Sigmoid colon (tissue), 7 donors: ENCODE measurements around the gene SLC39A6. TPM values are rescaled to one million over a fixed set of nuclear protein-coding genes. Genes with fewer than 3 reads are reported as not detected.
"Not testable (repeated sequence)": the region's sequence is repeated elsewhere in the genome, so short reads cannot be mapped to it uniquely, and the experiment has no call there.

Source experiments
- DNase-seq: peaks from one replicate; pipeline ENCODE4 v3.0.0-alpha.2; 2019
- H3K27ac ChIP-seq, 4 donors: fragments of 200-600 bp; sonication (generic); one replicate each; pipeline ENCODE4 v1.5.1; 2016 to 2019; ENCODE audit warnings: mild to moderate bottlenecking in 1 of 4
- H3K27me3 ChIP-seq, 3 donors: fragments of 200-600 bp; sonication (generic); one replicate each; pipeline ENCODE4 v1.5.1; 2019; ENCODE audit warnings: mild to moderate bottlenecking in 1 of 3
- H3K36me3 ChIP-seq, 4 donors: fragments of 200-600 bp; sonication (generic); one replicate each; pipeline ENCODE4 v1.5.1; 2016 to 2019
- H3K4me1 ChIP-seq, 4 donors: fragments of 200-600 bp; sonication (generic); one replicate each; pipeline ENCODE4 v1.5.1; 2017 to 2019
- H3K4me3 ChIP-seq, 4 donors: fragments of 200-600 bp; sonication (generic); one replicate each; pipeline ENCODE4 v1.5.1; 2017 to 2019; ENCODE audit warnings: mild to moderate bottlenecking in 2 of 4, moderate library complexity in 1 of 4
- H3K9me3 ChIP-seq, 4 donors: fragments of 200-600 bp in 3 of 4; sonication (generic) in 3 of 4; one replicate each; pipeline versions ENCODE4 v1.5.1 to v1.6.1; 2013 to 2019
- EP300 ChIP-seq, 4 donors: sonication (generic); formaldehyde crosslinking; IDR thresholded peaks; one replicate each; pipeline ENCODE4 v1.6.1; 2017; ENCODE audit warnings: antibody characterized with exemption in 4 of 4
- POLR2A ChIP-seq, 2 donors: fragments of 450-650 bp; IDR thresholded peaks; one replicate each; pipeline ENCODE4 v1.6.1; 2016; ENCODE audit warnings: antibody characterized with exemption in 2 of 2, mild to moderate bottlenecking in 2 of 2, moderate library complexity in 2 of 2
- POLR2AphosphoS5 ChIP-seq, 4 donors: sonication (generic); formaldehyde crosslinking; IDR thresholded peaks; one replicate each; pipeline ENCODE4 v1.6.1; 2017; ENCODE audit warnings: antibody characterized with exemption in 4 of 4
- WGBS, 2 donors: extraction: QIAGEN DNeasy Blood & Tissue Kit; methylation state at CpG; one replicate each; pipeline ENCODE4 v1.1.7; 2013; 5-methylcytosine and 5-hydroxymethylcytosine counted together
- intact Hi-C: fragments of 100-400 bp; cut with DNase I; formaldehyde crosslinking; loops from one replicate; pipeline ENCODE4 v1.15.1; 2023
- polyA plus RNA-seq, 3 donors: library from polyadenylated mRNA; stranded (reverse); fragments of 200-250 nt; gene quantifications; one replicate each; pipeline ENCODE4 v1.2.3, GENCODE V29; 2013
- total RNA-seq, 4 donors: library from RNA; depleted of rRNA; stranded (reverse); fragments of >200 nt; gene quantifications; one replicate each; pipeline ENCODE4 v1.1.0, GENCODE V29; 2016
- TF ChIP-seq, protein P1 (sequence below), 4 experiments: fragments of 450-650 bp in 3 of 4; fragments of 200-600 bp in 1 of 4; IDR thresholded peaks; one replicate each; pipeline ENCODE4 v1.5.1; 2016 to 2019; ENCODE audit warnings: antibody characterized with exemption in 4 of 4, mild to moderate bottlenecking in 3 of 4, moderate library complexity in 2 of 4
- donor health status: healthy with polysubstance abuse.
- donor health status: Bipolar disorder and iron deficiency.
- donor health status: healthy.

SLC39A6 gene
- total and polyA plus RNA-seq, 7 donors: 1.8 to 34.6 (median 28.1) TPM

GRCh38 chr18:36078751-36079529 is 50.2 kb downstream of the SLC39A6 start:
- Histone ChIP-seq H3K4me3 (no peak overlapping the region), H3K4me1 (no peaks in the 10 kb centered on the region), H3K36me3 (no peaks in the 10 kb centered on the region), H3K27me3 (no peaks in the 10 kb centered on the region), H3K9me3 (peaks cover 0 to 3% (median 0%) of the 10 kb centered on the region in 4 donors), H3K27ac (no peak overlapping the region)
- intact Hi-C loops: no loop called here
- no peak for DNase-seq
- WGBS, 2 donors: 86 to 88% methylated on average over 6 of the region's 6 CpGs
- TF ChIP-seq POLR2AphosphoS5 (IDR thresholded peaks at IDR 0.05) (no peak), EP300 (IDR thresholded peaks at IDR 0.05) (no peak), POLR2A (IDR thresholded peaks at IDR 0.05) (no peak)
- TF ChIP-seq, protein P1, sequence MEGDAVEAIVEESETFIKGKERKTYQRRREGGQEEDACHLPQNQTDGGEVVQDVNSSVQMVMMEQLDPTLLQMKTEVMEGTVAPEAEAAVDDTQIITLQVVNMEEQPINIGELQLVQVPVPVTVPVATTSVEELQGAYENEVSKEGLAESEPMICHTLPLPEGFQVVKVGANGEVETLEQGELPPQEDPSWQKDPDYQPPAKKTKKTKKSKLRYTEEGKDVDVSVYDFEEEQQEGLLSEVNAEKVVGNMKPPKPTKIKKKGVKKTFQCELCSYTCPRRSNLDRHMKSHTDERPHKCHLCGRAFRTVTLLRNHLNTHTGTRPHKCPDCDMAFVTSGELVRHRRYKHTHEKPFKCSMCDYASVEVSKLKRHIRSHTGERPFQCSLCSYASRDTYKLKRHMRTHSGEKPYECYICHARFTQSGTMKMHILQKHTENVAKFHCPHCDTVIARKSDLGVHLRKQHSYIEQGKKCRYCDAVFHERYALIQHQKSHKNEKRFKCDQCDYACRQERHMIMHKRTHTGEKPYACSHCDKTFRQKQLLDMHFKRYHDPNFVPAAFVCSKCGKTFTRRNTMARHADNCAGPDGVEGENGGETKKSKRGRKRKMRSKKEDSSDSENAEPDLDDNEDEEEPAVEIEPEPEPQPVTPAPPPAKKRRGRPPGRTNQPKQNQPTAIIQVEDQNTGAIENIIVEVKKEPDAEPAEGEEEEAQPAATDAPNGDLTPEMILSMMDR (IDR thresholded peaks at IDR 0.05): no peak

DNA sequence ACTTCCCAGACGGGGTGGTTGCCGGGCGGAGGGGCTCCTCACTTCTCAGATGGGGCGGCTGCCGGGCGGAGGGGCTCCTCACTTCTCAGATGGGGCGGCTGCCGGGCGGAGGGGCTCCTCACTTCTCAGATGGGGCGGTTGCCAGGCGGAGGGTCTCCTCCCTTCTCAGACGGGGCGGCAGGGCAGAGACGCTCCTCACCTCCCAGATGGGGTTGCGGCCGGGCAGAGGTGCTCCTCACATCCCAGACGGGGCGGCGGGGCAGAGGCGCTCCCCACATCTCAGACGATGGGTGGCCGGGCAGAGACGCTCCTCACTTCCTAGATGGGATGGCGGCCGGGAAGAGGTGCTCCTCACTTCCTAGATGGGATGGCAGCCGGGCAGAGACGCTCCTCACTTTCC is 51.4 kb downstream of the SLC39A6 start:
- H3K4me3 ChIP-seq, H3K4me1 ChIP-seq, DNase-seq, H3K9me3 ChIP-seq, H3K27ac ChIP-seq, H3K27me3 ChIP-seq, H3K36me3 ChIP-seq, intact Hi-C loops: not testable (repeated sequence)
- 97 to 98% methylated on average over 25 of the region's 27 CpGs for WGBS, 2 donors

DNA sequence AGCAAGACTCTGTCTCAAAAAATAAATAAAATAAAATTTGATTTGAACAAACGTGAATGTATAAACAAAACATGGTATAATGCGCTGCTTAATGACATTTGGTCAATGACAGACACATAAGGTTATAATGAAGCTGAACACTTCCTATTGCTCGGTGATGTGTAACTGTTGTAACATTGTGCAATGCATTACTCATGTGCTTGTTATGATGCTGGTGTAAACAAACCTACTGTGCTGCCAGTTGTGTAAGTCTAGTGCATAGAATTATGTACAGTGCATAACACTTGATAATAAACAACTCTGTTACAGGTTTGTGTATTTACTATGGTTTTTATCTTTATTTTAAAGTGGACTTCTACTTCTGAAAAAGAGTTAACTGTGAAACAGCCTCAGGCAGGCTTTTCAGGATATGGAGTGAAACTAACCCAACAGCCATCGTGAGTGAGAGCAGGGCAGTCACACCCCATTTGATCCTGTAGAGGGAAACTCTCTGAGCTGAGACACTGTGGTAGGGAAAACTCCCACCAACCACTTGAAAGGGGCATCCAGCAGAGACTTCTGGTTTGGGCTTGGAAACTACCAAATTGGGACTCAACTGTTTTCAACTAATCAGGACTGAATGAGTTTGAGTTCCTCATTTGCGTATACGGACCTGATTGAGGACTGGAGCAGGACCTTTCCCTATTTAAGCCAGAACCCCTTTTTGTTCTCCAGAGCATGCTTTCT is 53.1 kb downstream of the SLC39A6 start:
- Histone ChIP-seq H3K4me1 (no peaks in the 10 kb centered on the region), H3K36me3 (no peaks in the 10 kb centered on the region), H3K9me3 (no peaks in the 10 kb centered on the region), H3K27ac (no peak overlapping the region), H3K27me3 (no peaks in the 10 kb centered on the region), H3K4me3 (no peak overlapping the region)
- intact Hi-C loops: no loop called here
- no peak for DNase-seq
- TF ChIP-seq, protein P1 (IDR thresholded peaks at IDR 0.05): no peak
- TF ChIP-seq EP300 (IDR thresholded peaks at IDR 0.05) (no peak), POLR2AphosphoS5 (IDR thresholded peaks at IDR 0.05) (no peak), POLR2A (IDR thresholded peaks at IDR 0.05) (no peak)
- 56 to 65% methylated on average over 6 of the region's 6 CpGs for WGBS, 2 donors

DNA sequence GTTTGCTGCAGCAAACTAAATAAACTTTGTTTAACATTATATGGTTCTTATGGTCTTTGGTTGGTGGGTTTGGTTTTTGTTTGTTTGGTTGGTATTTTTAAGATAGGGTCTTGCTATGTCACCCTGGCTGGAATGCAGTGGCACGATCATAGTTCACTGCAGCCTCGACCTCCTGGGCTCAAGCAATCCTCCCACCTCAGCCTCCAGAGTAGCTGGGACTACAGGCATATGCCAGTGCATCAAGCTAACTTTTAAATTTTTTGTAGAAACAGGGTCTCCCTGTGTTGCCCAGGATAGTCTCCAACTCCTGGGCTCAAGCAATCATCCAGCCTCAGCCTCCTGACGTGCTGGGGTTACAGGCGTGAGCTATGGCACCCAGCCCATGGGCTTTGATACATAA is 54.7 kb downstream of the SLC39A6 start:
- TF ChIP-seq EP300 (IDR thresholded peaks at IDR 0.05) (no peak), POLR2AphosphoS5 (IDR thresholded peaks at IDR 0.05) (no peak), POLR2A (IDR thresholded peaks at IDR 0.05) (no peak)
- TF ChIP-seq, protein P1 (IDR thresholded peaks at IDR 0.05): no peak
- WGBS, 2 donors: 87% methylated on average over 4 of the region's 4 CpGs
- no peaks in the 10 kb centered on the region for H3K36me3 ChIP-seq

GRCh38 chr18:36073676-36074075 is 55.5 kb downstream of the SLC39A6 start:
- no peaks in the 10 kb centered on the region for H3K27me3 ChIP-seq
- H3K27ac ChIP-seq: no peak overlapping the region
- no peak for DNase-seq
- H3K36me3 ChIP-seq: no peaks in the 10 kb centered on the region
- WGBS, 2 donors: 84 to 89% methylated on average over 1 of the region's 1 CpG
- no peaks in the 10 kb centered on the region for H3K4me1 ChIP-seq
- TF ChIP-seq EP300 (IDR thresholded peaks at IDR 0.05) (no peak), POLR2A (IDR thresholded peaks at IDR 0.05) (no peak), POLR2AphosphoS5 (IDR thresholded peaks at IDR 0.05) (no peak)
- TF ChIP-seq, protein P1 (IDR thresholded peaks at IDR 0.05): no peak
- no peaks in the 10 kb centered on the region for H3K9me3 ChIP-seq
- intact Hi-C loops: no loop called here
- no peak overlapping the region for H3K4me3 ChIP-seq

More for the DNA sequence above, 54.7 kb downstream of the SLC39A6 start:
- Histone ChIP-seq H3K9me3 (no peaks in the 10 kb centered on the region), H3K27ac (no peak overlapping the region), H3K27me3 (no peaks in the 10 kb centered on the region), H3K4me1 (no peaks in the 10 kb centered on the region), H3K4me3 (no peak overlapping the region)
- intact Hi-C loops: no loop called here
- DNase-seq: no peak

DNA sequence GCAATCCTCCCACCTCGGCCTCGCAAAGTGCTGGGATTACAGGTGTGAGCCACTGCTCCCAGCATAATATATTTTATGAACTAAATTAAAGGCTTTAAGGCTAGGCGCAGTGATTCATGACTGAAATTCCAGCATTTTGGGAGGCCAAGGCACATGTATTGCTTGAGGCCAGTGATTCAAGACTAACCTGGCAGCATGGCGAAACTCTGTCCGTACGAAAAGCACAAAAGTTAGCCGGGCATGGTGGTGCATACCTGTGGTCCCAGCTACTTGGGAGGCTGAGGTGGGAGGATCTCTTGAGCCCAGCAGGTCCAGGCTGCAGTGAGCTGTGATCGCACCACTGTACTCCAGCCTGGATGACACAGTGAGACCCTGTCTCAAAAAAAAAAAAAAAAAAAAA is 56.7 kb downstream of the SLC39A6 start:
- intact Hi-C loops, H3K36me3 ChIP-seq, H3K27me3 ChIP-seq, H3K9me3 ChIP-seq, H3K27ac ChIP-seq, H3K4me1 ChIP-seq, DNase-seq, H3K4me3 ChIP-seq: not testable (repeated sequence)
- WGBS, 2 donors: 88 to 95% methylated on average over 8 of the region's 8 CpGs
